ENCODE measurements around the gene ARFGAP1.

ARFGAP1 gene
- total RNA-seq: 39.0 to 117 (median 76.6) reads per million in 18 experiments

DNA sequence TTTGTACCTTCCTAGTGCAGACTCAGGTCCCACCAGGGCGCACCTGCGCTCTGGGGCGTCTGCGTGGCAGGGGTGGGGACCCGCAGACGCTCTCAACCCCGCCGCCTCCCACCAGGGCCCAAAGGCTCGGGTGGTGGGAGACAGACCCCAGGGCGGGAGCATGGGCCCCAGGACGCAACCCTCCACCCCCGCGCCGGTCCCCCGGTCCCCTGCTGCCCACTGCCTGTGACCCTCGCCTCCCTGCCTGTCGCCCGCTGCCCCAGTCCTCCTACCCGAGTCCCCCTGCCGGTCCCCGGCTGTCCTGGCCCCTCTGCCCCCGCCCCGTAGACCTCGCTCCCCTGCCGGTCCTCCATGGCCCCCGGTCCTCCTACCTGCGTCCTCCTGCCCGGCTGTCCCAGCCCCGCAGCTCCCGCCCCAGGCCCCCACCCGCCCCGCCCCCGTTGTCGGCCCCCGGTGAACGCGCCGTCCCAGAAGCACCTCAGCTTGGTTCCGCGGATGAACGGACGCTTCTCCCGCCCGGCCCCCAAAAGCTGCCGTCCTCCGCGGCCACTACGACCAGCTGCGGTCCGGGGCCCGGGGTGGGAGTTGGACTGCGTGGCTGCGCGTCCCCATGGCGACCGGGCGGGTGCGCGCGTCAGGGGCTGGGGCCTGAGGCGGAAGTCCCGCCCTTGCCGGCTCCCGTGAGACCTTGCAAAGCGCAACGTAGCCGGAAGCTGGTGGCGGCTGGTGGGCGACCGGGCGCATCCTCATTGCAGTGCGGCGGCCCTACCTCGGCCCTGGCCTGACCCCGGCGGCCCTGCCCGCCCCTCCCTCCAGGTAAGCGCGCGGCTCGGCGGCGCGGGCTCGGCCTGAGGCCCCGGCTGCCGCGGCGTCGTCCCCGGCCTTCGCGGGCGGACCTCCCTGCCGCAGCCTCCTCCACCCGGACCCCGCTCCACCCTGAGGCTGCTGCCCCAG is at the start of gene ARFGAP1:
TSS of gene ARFGAP1 (plus strand) at position 709 of the 954 bp plus-strand sequence. CDS start 2,768 bp downstream, outside the sequence.
- DNase-seq: peak; percentile 84 to 93

DNA sequence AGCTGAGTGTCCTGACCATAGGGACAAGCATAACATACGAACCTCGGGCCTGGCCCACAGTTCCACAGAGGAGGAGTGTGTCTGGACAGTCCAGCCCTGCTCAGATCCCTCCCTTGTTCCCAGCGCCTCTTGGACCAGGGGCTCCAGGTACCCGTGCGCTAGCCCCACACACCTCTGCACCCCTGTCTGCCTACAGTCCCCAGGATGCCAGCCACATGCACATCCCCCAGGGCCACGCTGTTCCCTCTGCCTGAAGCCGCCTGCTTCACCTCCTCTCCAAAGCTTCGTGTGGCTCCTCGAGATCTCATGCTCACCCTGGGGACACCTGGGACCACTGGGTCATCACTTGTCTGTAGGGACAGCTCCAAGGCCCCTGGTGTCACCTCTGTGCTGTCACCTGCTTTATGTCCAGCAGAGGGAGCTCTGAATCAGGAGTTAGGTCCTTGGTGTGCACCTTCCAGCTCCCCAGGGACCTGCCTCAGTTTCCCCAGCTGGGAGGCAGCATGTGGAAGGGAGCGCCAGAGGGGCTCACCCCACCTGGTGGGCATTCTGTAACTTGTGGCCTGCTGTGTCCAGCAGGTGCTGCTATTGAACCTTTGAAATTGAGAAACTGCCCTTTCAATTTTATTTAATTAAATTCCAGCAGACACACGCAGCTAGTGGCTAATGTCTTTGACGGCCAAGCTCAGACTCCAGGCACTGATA is 49.3 kb upstream of the ARFGAP1 start:
- DNase-seq: peak; percentile 30 to 54

DNA sequence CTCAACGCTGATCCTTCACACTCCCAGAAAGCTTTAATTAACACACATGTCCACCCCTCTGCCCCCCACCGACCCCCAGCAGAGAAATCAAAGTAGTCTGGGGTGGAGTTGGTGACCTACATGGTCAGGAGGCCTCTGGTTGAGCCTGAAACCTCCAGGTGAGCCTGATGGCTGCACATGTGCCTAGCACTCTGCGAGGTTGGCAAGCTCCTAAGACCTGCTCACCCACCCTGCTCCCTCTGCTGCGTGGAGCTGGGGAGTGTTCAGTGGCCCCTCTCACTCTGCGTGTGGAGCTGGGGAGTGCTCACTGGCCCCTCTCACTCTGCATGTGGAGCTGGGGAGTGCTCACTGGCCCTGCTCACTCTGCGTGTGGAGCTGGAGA is 48.8 kb upstream of the ARFGAP1 start:
- no peak for DNase-seq

DNA sequence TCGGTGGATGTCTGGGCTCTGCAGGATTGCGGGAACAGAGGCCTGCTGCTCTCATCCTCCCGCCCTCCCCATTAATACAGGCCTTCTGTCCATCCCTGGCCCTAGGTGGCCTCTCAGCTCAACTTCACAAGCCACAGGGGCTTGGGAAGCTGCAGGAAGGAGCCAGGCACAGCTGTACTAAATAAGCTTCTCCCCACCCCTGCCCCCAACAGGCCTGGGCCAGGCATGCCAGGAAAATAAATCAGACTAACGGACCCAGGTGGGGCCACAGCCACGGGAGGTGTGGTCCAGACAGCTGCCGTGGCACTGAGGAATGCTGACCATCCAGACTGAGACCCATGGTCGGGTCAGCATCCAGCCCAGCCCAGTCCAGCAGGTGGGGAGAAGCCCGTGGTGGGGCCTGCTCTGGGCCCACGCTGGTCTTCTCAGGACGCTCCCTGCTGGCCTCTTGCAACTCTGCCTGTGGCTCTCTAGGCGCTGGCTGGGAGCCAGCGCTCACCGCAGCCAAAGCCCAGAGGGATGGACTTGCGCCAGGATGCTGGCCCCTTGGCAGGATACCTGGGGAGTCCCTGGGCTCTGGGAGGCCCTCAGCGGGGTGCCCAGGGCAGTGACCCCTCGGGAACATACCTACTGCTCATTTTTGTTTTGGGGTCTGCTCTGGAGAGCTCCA is 48.1 kb upstream of the ARFGAP1 start:
- DNase-seq: no peak

DNA sequence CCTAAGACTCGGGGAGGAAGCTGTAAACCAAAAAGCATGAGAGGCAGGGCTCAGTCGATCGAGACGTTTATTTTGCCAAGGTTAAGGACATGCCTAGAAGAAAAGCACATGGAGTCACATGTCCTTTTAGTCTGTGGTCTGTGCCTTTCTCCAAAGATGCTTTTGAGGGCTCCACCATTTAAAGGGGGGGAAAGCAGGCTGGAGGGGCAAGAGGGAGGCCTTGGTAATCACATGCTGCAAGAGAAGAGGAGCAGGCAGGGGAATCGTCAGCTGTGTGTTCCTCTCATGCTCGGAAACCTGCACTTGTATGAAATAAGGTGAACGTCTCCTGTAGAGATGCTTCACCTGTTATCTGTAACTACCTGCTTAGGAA is 47.5 kb upstream of the ARFGAP1 start:
- no peak for DNase-seq

DNA sequence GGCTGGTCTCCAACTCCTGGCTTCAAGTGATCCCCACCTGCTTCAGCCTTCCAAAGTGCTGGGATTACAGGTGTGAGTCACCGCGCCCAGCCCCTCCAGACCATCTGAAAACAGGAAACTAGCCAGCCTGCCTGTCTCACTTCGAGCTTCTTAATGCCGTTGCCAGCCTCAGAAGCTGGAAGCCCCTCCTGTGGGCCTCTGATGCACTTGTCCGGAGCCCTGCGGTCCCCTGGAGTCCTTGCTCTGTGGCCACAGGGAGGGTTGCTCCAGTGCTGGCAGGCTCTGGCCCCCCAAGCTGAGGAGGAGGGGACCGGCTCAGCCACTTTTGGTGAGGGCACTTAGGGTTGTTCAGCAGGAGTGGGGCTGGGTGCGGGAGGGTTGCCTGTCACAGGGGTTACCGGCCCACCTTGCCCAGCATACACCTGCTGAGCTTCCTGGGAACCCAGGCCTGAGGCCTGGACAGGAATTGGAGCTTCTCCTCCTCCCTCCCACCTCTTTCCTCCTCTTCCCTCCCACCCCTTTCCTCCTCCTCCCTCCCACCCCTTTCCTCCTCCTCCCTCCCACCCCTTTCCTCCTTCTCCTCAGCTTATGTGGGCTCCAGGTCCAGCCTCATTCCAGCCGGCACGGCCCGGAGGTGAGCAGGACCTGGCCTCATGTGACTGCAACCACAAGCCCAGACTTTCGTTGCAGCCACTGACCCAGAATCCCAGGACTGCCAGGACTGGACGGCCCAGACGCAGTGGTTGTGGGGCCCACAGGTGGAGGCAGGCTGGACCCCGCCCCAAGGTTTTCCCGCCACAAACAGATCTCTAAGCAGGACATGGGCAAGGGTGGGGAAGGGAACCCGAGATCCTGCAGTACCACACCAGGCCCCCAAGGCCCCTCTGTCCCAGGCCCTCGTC is 46.3 kb upstream of the ARFGAP1 start:
- DNase-seq: no peak

DNA sequence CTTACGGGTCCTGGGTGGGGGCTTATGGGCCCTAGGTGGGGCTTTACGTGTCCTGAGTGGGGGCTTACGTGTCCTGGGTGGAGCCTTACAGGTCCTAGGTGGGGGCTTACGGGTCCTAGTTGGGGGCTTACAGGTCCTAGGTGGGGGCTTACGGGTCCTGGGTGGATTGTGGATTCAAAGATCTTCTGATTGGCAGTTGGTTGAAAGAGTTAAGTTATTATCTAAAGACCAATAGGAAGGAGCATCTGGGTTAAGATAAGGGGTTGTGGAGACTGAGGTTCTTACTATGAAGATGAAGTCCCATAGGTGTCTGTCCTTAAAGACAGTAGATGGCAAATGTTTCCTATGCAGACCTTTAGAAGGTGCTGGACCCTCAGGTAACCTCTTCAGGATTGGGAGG is 45.4 kb upstream of the ARFGAP1 start:
- no peak for DNase-seq

GRCh38 chr20:63228806-63229205 is 43.8 kb upstream of the ARFGAP1 start:
- no peak for DNase-seq

DNA sequence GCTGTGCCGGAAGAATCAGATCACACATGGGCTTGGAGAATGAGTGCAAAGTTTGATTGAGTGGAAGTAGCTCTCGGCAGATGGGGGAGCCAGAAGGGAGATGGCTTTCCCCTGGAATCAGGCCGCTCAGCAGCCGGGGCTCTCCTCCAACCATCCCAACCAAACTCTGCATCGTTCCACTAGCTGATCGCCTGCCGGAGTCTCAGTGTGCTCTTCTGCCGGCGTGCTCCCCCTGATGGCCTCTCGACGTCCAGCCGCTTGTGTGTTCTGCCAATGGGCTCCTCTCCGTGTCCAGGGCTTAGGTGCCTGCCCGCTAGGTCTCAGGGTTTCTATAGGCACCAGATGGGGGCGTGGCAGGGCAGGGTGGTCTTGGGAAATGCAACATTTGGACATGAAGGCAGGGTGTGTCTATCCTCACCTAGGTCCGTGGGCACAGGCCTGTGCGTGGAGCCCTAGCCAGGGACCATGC is 41.8 kb upstream of the ARFGAP1 start:
- peak; percentile 3 to 51 for DNase-seq

- no peak for DNase-seq
Measured at GRCh38 chr20:63232235-63233060, 40.2 kb upstream of the ARFGAP1 start.

GRCh38 chr20:63233061-63233344 is 39.6 kb upstream of the ARFGAP1 start:
- DNase-seq: no peak

DNA sequence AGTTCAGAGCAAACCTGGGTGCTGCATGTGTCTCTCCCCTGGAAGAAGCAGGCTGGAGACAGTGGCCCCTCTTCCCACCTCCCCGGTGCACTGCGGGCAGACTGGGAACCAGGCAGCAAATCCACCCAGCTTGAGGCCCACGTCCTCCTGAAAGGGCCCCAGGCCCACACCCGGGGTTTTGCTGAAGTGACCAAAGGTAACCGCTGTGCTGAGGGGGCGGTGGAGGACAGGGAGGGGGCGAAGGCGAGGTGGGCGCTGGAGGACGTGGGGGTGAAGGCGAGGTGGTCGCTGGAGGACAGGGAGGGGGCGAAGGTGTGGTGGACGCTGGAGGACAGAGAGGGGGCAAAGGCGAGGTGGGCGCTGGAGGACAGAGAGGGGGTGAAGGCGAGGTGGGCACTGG is 38.7 kb upstream of the ARFGAP1 start:
- DNase-seq: no peak

DNA sequence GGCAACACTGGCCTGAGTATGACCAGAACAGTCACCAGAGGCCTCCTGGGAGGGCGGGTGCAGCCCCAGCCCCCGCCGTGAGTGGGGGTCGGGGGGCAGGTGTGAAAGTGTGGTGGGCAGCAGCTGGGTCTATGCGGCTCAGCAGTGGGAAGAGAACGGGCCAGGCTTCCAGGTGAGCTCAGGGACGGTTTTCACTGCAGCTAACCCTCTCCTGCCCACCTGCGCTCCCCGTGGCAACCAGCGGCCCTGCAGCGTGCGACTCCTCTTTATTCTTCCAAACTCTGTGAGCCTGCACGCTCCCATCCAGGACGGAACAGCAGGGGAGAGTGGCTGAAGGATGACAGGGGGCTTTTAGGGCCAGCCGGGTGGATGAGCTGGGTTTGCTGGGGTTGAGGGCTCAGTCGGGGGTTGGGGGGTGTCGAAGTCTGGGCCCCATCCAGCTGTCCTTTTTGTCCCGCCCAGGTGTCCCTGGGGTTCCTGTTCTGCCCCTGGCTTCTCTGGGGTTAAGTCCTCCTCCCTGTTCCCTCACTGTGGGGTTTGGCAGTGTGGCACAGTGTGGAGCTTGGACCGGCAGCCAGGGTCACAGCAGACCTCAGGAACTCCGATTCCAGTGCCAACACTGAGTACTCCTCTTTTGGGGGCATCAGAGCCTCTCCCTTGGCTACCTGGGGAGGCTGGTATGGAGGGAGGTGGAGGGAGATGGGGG is 37.8 kb upstream of the ARFGAP1 start:
- DNase-seq: no peak

DNA sequence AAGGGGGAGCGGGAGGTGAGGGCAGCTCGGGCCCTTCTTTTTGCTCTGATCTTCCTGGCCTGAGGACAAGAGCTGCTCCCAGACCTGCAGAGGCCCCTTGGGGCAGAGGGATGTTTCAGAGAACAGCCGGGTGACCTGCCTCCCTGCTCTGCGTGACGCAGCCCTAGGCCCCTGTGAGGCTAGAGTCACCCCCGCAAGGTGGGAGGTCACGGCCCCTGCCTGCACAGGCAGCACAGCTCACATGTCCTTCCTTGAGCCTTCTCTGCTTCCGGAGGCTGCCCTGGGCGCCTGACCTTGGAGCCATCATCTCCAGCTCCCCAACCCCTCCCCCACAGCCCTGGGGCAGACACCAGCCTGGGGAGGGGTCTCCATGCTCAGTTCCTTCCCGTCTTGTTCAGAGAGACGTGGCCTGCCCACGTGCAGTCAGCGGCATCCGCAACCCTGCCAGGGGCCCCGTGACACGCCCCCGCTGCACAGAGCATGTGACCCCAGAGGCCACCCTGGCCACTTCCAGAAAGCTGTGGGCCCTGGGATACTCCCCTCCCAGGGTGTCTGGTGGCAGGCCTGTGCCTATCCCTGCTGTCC is 37.1 kb upstream of the ARFGAP1 start, which contains the start of gene BIRC7:
TSS of gene BIRC7 (plus strand) at position 507 of the 585 bp plus-strand sequence. CDS start 192 bp downstream, outside the sequence.
- peak; percentile 17 to 69 for DNase-seq

GRCh38 chr20:63236116-63236837 is 36.3 kb upstream of the ARFGAP1 start:
- no peak for DNase-seq

GRCh38 chr20:63238031-63238430 is 34.6 kb upstream of the ARFGAP1 start:
- no peak for DNase-seq

- DNase-seq: no peak
Measured at GRCh38 chr20:63238514-63239125, 34.0 kb upstream of the ARFGAP1 start.

DNA sequence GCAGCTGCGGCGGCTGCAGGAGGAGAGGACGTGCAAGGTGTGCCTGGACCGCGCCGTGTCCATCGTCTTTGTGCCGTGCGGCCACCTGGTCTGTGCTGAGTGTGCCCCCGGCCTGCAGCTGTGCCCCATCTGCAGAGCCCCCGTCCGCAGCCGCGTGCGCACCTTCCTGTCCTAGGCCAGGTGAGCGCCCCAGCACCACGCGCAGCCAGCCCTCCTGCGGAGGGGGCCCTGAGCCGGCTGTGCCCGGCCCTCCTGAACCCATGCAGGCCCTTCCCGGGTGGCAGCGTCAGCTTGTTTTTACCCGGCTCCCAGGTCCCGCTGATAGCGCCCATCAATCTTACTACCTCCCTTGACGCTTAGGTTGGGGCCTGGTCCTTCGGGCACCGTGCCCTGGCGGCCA is 33.2 kb upstream of the ARFGAP1 start:
- DNase-seq: no peak

DNA sequence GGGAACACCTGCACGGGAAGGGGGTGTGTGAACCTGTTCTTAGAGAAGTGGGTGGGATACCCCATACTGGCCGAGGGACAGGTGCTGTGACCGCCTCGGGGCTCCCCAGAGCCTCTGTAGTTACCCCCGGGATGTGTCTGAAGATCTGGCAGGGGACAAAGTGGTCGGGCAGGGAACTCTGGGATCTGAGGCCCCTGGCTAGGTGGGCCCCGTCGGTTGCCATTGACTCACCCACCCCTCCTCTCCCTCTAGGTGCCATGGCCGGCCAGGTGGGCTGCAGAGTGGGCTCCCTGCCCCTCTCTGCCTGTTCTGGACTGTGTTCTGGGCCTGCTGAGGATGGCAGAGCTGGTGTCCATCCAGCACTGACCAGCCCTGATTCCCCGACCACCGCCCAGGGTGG is 32.6 kb upstream of the ARFGAP1 start:
- no peak for DNase-seq

Data from inflammatory macrophage (primary cell).